ENCODE measurements around the gene CNPY1. TPM values are rescaled to one million over a fixed set of nuclear protein-coding genes. Genes with fewer than 3 reads are reported as not detected.

CNPY1 gene
- total and polyA plus RNA-seq, 2 donors (not counting 1 experiment from before 2014, with no cell fraction given): not detected

- CTCF ChIA-PET: no interaction called here
Observed at GRCh38 chr7:155545348-155545747, 1.0 kb downstream of the CNPY1 start.

GRCh38 chr7:155544485-155544884 is 1.9 kb downstream of the CNPY1 start:
- Histone ChIP-seq H3K79me2 (ENCODE audit: control insufficient read depth, insufficient read depth, low read length) (no peaks in the 10 kb centered on the region), H4K20me1 (ENCODE audit: control insufficient read depth, insufficient read depth, low read length, poor library complexity, severe bottlenecking) (no peaks in the 10 kb centered on the region), H3K9me3 (ENCODE audit: control extremely low read depth in 1 of 3, control insufficient read depth in 2 of 3, insufficient read depth in 1 of 3, low read length in 2 of 3) (peaks cover 0 to 2% (median 0%) of the 10 kb centered on the region in 3 donors), H3K4me1 (ENCODE audit: control insufficient read depth in 2 of 2, insufficient read depth in 2 of 2, low read length in 2 of 2) (no peaks in the 10 kb centered on the region), H2AFZ (ENCODE audit: insufficient read depth, low read depth, low read length, poor library complexity, severe bottlenecking) (no peak overlapping the region), H3K36me3 (replicated peaks in 1 of 2; ENCODE audit: control extremely low read depth in 1 of 2, control insufficient read depth in 1 of 2, extremely low read depth in 1 of 2, insufficient read depth in 2 of 2, low read length in 1 of 2) (no peaks in the 10 kb centered on the region), H3K9ac (ENCODE audit: low read length) (no peak overlapping the region), H3K27me3 (replicated peaks in 1 of 4; ENCODE audit: control extremely low read depth in 1 of 4, control insufficient read depth in 3 of 4, insufficient read depth in 4 of 4, low read length in 3 of 4) (peaks cover 0 to 7% (median 2%) of the 10 kb centered on the region in 4 experiments), H3K4me3 (ENCODE audit: control extremely low read depth in 1 of 5, extremely low read depth in 1 of 5, insufficient read depth in 1 of 5, low read depth in 2 of 5, low read length in 4 of 5) (no peak overlapping the region), H3K27ac (ENCODE audit: low read length in 2 of 2) (no peak overlapping the region), H3K4me2 (replicated peaks; ENCODE audit: low read depth, low read length, poor library complexity, severe bottlenecking) (no peak overlapping the region)
- ChIA-PET CTCF (interaction anchor here (0.7 to 1.1 kb wide), 2 partner anchors 17 to 617 kb away, joined by 3 to 4 read pairs; no protein-coding TSS in a partner anchor), POLR2A (no interaction called here)
- Mint-ChIP-seq H3K4me3 (no peak overlapping the region), H3K27me3 (peaks cover 19% of the 10 kb centered on the region), H3K27ac (no peak overlapping the region), H3K9me3 (ENCODE audit: insufficient read depth) (no peaks in the 10 kb centered on the region), H3K4me1 (no peaks in the 10 kb centered on the region)
- TF ChIP-seq EZH2 (IDR thresholded peaks at IDR 0.05; ENCODE audit: borderline replicate concordance, insufficient read depth, low read depth, low read length, poor library complexity, severe bottlenecking): no peak
- TF ChIP-seq CTCF (IDR thresholded peaks at IDR 0.05): no peak
- intact Hi-C loops (cut with micrococcal nuclease): no loop called here
- 92% methylated on average over 6 of the region's 7 CpGs for WGBS (ENCODE audit: insufficient coverage)
- ATAC-seq (ENCODE audit: low read depth): no peak
- DNase-seq: no peak

More at GRCh38 chr7:155545348-155545747, 1.0 kb downstream of the CNPY1 start:
- Histone ChIP-seq H3K4me3 (ENCODE audit: control extremely low read depth in 1 of 5, extremely low read depth in 1 of 5, insufficient read depth in 1 of 5, low read depth in 2 of 5, low read length in 4 of 5) (no peak overlapping the region), H3K4me1 (ENCODE audit: control insufficient read depth in 2 of 2, insufficient read depth in 2 of 2, low read length in 2 of 2) (no peaks in the 10 kb centered on the region), H3K79me2 (ENCODE audit: control insufficient read depth, insufficient read depth, low read length) (no peaks in the 10 kb centered on the region), H3K9ac (ENCODE audit: low read length) (no peak overlapping the region), H4K20me1 (ENCODE audit: control insufficient read depth, insufficient read depth, low read length, poor library complexity, severe bottlenecking) (no peaks in the 10 kb centered on the region), H3K4me2 (replicated peaks; ENCODE audit: low read depth, low read length, poor library complexity, severe bottlenecking) (no peak overlapping the region), H2AFZ (ENCODE audit: insufficient read depth, low read depth, low read length, poor library complexity, severe bottlenecking) (no peak overlapping the region), H3K27ac (ENCODE audit: low read length in 2 of 2) (no peak overlapping the region), H3K36me3 (replicated peaks in 1 of 2; ENCODE audit: control extremely low read depth in 1 of 2, control insufficient read depth in 1 of 2, extremely low read depth in 1 of 2, insufficient read depth in 2 of 2, low read length in 1 of 2) (no peaks in the 10 kb centered on the region), H3K9me3 (ENCODE audit: control extremely low read depth in 1 of 3, control insufficient read depth in 2 of 3, insufficient read depth in 1 of 3, low read length in 2 of 3) (peaks cover 0 to 2% (median 0%) of the 10 kb centered on the region in 3 donors), H3K27me3 (replicated peaks in 1 of 4; ENCODE audit: control extremely low read depth in 1 of 4, control insufficient read depth in 3 of 4, insufficient read depth in 4 of 4, low read length in 3 of 4) (peaks cover 0 to 3% (median 1%) of the 10 kb centered on the region in 4 experiments)
- POLR2A ChIA-PET: no interaction called here
- Mint-ChIP-seq H3K4me1 (no peaks in the 10 kb centered on the region), H3K4me3 (no peak overlapping the region), H3K27ac (no peak overlapping the region), H3K9me3 (ENCODE audit: insufficient read depth) (no peaks in the 10 kb centered on the region), H3K27me3 (peaks cover 14% of the 10 kb centered on the region)
- intact Hi-C loops (cut with micrococcal nuclease): no loop called here
- no peak for TF ChIP-seq CTCF (IDR thresholded peaks at IDR 0.05)
- TF ChIP-seq EZH2 (IDR thresholded peaks at IDR 0.05; ENCODE audit: borderline replicate concordance, insufficient read depth, low read depth, low read length, poor library complexity, severe bottlenecking): no peak
- ATAC-seq (ENCODE audit: low read depth) (no peak), DNase-seq (no peak)
- WGBS (ENCODE audit: insufficient coverage): 86% methylated on average over 6 of the region's 9 CpGs
